ENCODE results near the gene NUAK1. TPM values are rescaled to one million over a fixed set of nuclear protein-coding genes. Genes with fewer than 3 reads are reported as not detected.

Gene NUAK1
- total RNA-seq, 1 experiment from 2014 or later = 7.4 TPM

DNA sequence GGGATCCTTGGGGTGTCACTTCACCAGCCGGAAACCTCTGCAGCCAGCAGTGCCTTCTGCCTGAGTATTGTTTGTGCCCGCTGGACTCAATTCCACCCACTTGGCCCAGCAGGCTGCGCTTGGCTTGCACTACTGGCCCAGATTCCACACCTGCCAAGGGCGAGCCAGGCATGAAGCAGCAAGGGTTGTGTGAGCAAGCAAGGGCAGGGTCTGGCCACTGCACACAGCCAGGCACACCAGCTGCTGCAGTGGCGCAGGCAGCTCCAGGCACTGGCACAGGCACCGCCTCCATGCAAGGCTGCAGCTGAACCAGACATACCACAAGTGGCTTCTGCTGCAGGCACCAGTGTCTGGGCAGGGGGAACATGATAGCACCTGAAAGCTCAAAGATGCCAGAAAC is 99.5 kb downstream of the NUAK1 start:
- intact Hi-C loops (cut with micrococcal nuclease) = no loop called here
- no peak overlapping the region for H3K4me2 ChIP-seq (ENCODE audit: low read length)
- H3K79me2 ChIP-seq (ENCODE audit: insufficient read depth, low read length) = no peaks in the 10 kb centered on the region
- no peaks in the 10 kb centered on the region for H3K36me3 ChIP-seq (ENCODE audit: control insufficient read depth in 1 of 2, insufficient read depth in 2 of 2, low read length in 2 of 2)
- DNase-seq (ENCODE audit: low read depth, low spot score) (no peak), ATAC-seq (no peak)
- no peak overlapping the region for H3K9ac ChIP-seq (ENCODE audit: low read length)
- H3K27ac ChIP-seq (ENCODE audit: low read depth, low read length) = no peak overlapping the region
- no peaks in the 10 kb centered on the region for H3K4me1 ChIP-seq (ENCODE audit: control insufficient read depth in 1 of 2, insufficient read depth in 2 of 2, low read length in 2 of 2)
- no peak overlapping the region for H3K4me3 ChIP-seq (replicated peaks in 1 of 2; ENCODE audit: low read depth in 1 of 2, low read length in 2 of 2)
- ChIA-PET POLR2A (no interaction called here), RAD21 (ENCODE audit: low non-redundant PET in 1 of 2, low total read pairs in 2 of 2, uncharacterized antibody in 2 of 2, unreplicated experiment in 2 of 2) (no interaction called here), CTCF (no interaction called here)
- H3K27me3 ChIP-seq (ENCODE audit: insufficient read depth, low read length) = no peaks in the 10 kb centered on the region
- BruUV-seq (replicated peaks) = no TSS peak
- TF ChIP-seq FOSL1 (IDR thresholded peaks at IDR 0.05; ENCODE audit: low read depth) (no peak), YY1 (IDR thresholded peaks at IDR 0.05; ENCODE audit: extremely low read depth, insufficient replicate concordance, low read depth, low read length) (no peak), JUND (IDR thresholded peaks at IDR 0.05) (no peak), EGR1 (IDR thresholded peaks at IDR 0.05; ENCODE audit: low read depth) (no peak), EZH2phosphoT487 (IDR thresholded peaks at IDR 0.05; ENCODE audit: borderline replicate concordance) (no peak), REST (IDR thresholded peaks at IDR 0.05; ENCODE audit: low read depth) (no peak), SRF (IDR thresholded peaks at IDR 0.05; ENCODE audit: low read depth) (no peak), POLR2AphosphoS5 (IDR thresholded peaks at IDR 0.05; ENCODE audit: low read depth, low read length) (no peak), CEBPB (IDR thresholded peaks at IDR 0.05; ENCODE audit: low read depth) (no peak), RAD21 (IDR thresholded peaks at IDR 0.05; ENCODE audit: low read depth) (no peak), ELF1 (IDR thresholded peaks at IDR 0.05; ENCODE audit: borderline replicate concordance, low read depth) (no peak), SP1 (IDR thresholded peaks at IDR 0.05; ENCODE audit: low read depth) (no peak), ZNF274 (IDR thresholded peaks at IDR 0.05; ENCODE audit: low read depth, low read length) (no peak), SIN3A (IDR thresholded peaks at IDR 0.05; ENCODE audit: low read depth) (no peak), CBX3 (IDR thresholded peaks at IDR 0.05; ENCODE audit: low read depth) (no peak), TCF7L2 (IDR thresholded peaks at IDR 0.05; ENCODE audit: borderline replicate concordance, extremely low read depth, insufficient read depth, insufficient read length) (no peak), EZH2 (IDR thresholded peaks at IDR 0.05) (no peak), ATF3 (IDR thresholded peaks at IDR 0.05) (no peak)
- TF ChIP-seq, protein P1, sequence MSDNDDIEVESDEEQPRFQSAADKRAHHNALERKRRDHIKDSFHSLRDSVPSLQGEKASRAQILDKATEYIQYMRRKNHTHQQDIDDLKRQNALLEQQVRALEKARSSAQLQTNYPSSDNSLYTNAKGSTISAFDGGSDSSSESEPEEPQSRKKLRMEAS (IDR thresholded peaks at IDR 0.05) = no peak
- TF ChIP-seq, protein P2, sequence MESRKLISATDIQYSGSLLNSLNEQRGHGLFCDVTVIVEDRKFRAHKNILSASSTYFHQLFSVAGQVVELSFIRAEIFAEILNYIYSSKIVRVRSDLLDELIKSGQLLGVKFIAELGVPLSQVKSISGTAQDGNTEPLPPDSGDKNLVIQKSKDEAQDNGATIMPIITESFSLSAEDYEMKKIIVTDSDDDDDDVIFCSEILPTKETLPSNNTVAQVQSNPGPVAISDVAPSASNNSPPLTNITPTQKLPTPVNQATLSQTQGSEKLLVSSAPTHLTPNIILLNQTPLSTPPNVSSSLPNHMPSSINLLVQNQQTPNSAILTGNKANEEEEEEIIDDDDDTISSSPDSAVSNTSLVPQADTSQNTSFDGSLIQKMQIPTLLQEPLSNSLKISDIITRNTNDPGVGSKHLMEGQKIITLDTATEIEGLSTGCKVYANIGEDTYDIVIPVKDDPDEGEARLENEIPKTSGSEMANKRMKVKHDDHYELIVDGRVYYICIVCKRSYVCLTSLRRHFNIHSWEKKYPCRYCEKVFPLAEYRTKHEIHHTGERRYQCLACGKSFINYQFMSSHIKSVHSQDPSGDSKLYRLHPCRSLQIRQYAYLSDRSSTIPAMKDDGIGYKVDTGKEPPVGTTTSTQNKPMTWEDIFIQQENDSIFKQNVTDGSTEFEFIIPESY (IDR thresholded peaks at IDR 0.05; ENCODE audit: extremely low read depth, insufficient replicate concordance, low read length) = no peak
- H4K20me1 ChIP-seq (ENCODE audit: insufficient read depth) = no peaks in the 10 kb centered on the region
- no peaks in the 10 kb centered on the region for H3K9me2 ChIP-seq (ENCODE audit: insufficient read depth)
- H2AFZ ChIP-seq (ENCODE audit: low read depth, low read length, poor library complexity, severe bottlenecking) = no peak overlapping the region
- H3K9me3 ChIP-seq (ENCODE audit: control insufficient read depth in 1 of 2, insufficient read depth in 1 of 2, low read depth in 1 of 2, low read length in 2 of 2) = no peaks in the 10 kb centered on the region

Measured in HCT116 (cell line).